ENCODE data around the gene CRB2.

The CRB2 gene

GRCh38 chr9:123410281-123410910, 54.4 kb downstream of the CRB2 start:
- H3K9me3 ChIP-seq = no peaks in the 10 kb centered on the region
- in situ Hi-C loops (cut with MboI; ENCODE audit: low sequenced_read_pairs) = no loop called here
- H3K4me1 ChIP-seq = peaks cover 7% of the 10 kb centered on the region
- H3K27me3 ChIP-seq (ENCODE audit: low read depth) = no peaks in the 10 kb centered on the region
- DNase-seq (ENCODE audit: low spot score in 2 of 2) = no peak
- no peaks in the 10 kb centered on the region for H3K36me3 ChIP-seq (replicated peaks)
- no peak overlapping the region for H3K4me3 ChIP-seq

DNA sequence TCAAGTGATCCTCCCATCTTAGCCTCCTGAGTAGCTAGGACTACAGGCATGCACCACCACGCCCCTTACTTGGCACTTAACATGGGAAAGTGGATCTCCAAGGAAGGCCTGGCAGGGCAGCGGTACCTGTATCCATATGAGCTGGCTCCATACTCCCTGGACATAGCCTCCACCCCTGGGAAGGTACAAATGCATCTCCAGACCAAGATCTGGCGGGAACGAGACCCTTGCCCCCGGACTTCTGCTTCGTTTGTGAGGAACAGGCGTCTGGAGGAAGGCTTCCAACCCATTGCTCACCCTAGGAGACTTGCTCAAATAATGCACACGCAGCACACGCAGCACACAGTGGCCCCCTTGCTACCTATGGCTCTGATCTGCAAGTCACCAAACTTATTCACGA, 55.2 kb downstream of the CRB2 start:
- Histone ChIP-seq H3K9me3 (no peaks in the 10 kb centered on the region), H3K4me3 (no peak overlapping the region), H3K36me3 (replicated peaks) (no peaks in the 10 kb centered on the region), H3K4me1 (peaks cover 6% of the 10 kb centered on the region), H3K27me3 (ENCODE audit: low read depth) (no peaks in the 10 kb centered on the region)
- in situ Hi-C loops (cut with MboI; ENCODE audit: low sequenced_read_pairs) = no loop called here
- no peak for DNase-seq (ENCODE audit: low spot score in 2 of 2)

DNA sequence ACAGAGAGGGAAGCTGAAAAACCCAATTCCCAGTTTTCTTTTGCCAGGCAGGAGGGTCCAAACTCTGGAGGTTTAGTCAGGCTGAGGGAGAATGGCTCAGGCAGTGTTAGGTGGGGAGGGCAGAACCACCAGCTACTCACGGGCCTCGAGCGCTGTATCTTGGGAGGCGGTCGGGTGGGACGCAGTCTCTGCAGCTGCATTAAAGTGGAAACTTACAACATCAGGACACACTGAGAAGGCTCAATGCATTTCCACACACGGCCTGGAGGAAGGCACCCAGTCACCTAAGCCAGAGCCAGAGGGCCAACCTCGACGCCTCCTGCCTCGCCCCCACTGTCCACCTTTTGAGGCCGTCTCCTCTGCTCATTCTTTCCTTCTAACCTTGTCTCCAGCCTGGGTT, 55.6 kb downstream of the CRB2 start:
- in situ Hi-C loops (cut with MboI; ENCODE audit: low sequenced_read_pairs) = no loop called here
- Histone ChIP-seq H3K4me1 (peaks cover 2% of the 10 kb centered on the region), H3K4me3 (no peak overlapping the region), H3K36me3 (replicated peaks) (no peaks in the 10 kb centered on the region), H3K27me3 (ENCODE audit: low read depth) (no peaks in the 10 kb centered on the region), H3K9me3 (no peaks in the 10 kb centered on the region)
- no peak for DNase-seq (ENCODE audit: low spot score in 2 of 2)

DNA sequence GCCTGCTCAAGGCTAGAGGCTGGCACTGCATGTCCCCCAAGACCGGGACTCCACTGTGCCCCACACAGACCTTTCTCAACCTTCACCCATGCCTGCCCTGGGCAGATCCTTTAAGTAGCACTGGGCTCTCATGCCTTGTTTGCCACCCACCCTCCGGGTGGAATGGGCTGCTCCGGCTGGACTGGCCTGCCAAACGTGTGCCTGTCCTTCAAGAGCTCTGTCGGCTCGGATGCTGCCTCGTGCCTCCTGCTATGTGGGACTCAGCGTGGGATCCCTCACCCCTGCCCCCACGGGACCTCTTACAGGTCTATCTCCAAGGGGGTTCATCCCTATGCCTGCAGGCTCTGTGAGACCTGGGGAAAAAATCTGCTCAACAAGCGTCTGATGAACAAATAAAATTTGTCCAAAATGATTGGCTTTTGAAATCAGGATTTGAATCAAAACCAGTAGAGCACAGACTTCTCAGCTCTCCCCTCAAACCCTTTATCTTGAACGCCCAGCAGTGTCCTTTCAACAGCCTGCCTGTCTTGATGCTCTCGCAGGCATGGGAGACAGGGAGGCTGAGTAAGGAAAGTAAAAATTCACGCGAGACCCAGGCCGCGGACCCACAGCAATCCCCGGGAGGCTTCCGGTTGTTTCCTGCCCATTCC, 56.3 kb downstream of the CRB2 start:
- DNase-seq (ENCODE audit: low spot score in 2 of 2) = no peak
- in situ Hi-C loops (cut with MboI; ENCODE audit: low sequenced_read_pairs) = no loop called here
- H3K4me3 ChIP-seq = no peak overlapping the region
- no peaks in the 10 kb centered on the region for H3K36me3 ChIP-seq (replicated peaks)
- H3K9me3 ChIP-seq = no peaks in the 10 kb centered on the region
- no peaks in the 10 kb centered on the region for H3K27me3 ChIP-seq (ENCODE audit: low read depth)
- H3K4me1 ChIP-seq = no peaks in the 10 kb centered on the region; the same call in 1 of the 2 replicates

DNA sequence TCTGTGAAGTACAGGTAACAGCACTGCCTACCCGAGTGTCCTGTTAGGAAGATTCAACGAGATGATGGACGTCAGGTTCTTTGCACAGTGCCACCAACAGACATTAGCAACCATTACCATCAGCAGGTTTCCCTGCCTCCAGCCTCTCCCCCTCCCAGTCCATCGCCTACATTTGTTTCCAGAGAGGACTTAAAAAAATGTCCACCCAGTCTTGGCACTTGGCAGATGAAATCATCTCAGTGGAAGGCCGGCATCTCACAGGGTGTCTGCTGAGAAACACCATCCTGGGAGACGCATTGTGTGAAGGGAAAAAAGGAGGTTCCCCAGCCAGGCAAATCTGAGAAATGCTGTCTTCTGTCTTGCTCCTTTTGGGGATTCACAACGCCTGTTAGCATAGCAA, 58.2 kb downstream of the CRB2 start:
- Histone ChIP-seq H3K9me3 (no peaks in the 10 kb centered on the region), H3K36me3 (replicated peaks) (no peaks in the 10 kb centered on the region), H3K4me1 (no peaks in the 10 kb centered on the region), H3K4me3 (no peak overlapping the region), H3K27me3 (ENCODE audit: low read depth) (no peaks in the 10 kb centered on the region)
- in situ Hi-C loops (cut with MboI; ENCODE audit: low sequenced_read_pairs) = no loop called here
- no peak for DNase-seq (ENCODE audit: low spot score in 2 of 2)

GRCh38 chr9:123414936-123415930, 59.2 kb downstream of the CRB2 start:
- in situ Hi-C loops (cut with MboI; ENCODE audit: low sequenced_read_pairs) = no loop called here
- no peak for DNase-seq (ENCODE audit: low spot score in 2 of 2)
- Histone ChIP-seq H3K27me3 (ENCODE audit: low read depth) (no peaks in the 10 kb centered on the region), H3K9me3 (no peaks in the 10 kb centered on the region), H3K4me1 (no peaks in the 10 kb centered on the region), H3K36me3 (replicated peaks) (no peaks in the 10 kb centered on the region), H3K4me3 (no peak overlapping the region)

DNA sequence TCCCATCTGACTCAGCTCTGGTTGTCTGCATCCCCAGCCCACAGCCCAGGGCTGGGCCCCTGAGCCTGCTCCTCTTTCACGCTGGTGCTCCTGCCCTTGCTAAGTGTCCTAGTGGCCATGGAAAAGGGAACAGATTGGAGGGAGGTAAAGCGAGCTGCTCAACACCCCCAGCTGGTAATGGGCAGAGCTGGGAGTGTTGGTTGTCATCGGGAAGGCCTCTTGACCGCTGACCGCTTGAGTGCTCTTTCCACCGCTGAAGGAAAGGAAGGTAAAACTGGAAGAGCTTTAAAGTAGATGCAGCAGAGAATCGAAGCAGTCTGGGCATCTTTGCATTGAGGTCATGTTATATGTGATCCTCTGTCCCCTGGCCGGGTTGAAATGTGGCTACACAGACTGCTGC, 60.2 kb downstream of the CRB2 start:
- in situ Hi-C loops (cut with MboI; ENCODE audit: low sequenced_read_pairs) = no loop called here
- H3K4me1 ChIP-seq = no peaks in the 10 kb centered on the region
- no peaks in the 10 kb centered on the region for H3K9me3 ChIP-seq
- no peaks in the 10 kb centered on the region for H3K27me3 ChIP-seq (ENCODE audit: low read depth)
- DNase-seq (ENCODE audit: low spot score in 2 of 2) = no peak
- H3K4me3 ChIP-seq = no peak overlapping the region
- H3K36me3 ChIP-seq (replicated peaks) = no peaks in the 10 kb centered on the region

GRCh38 chr9:123417289-123418051, 61.5 kb downstream of the CRB2 start:
- Histone ChIP-seq H3K4me3 (no peak overlapping the region), H3K36me3 (replicated peaks) (no peaks in the 10 kb centered on the region), H3K27me3 (ENCODE audit: low read depth) (no peaks in the 10 kb centered on the region), H3K4me1 (no peaks in the 10 kb centered on the region), H3K9me3 (no peaks in the 10 kb centered on the region)
- no peak for DNase-seq (ENCODE audit: low spot score in 2 of 2)
- in situ Hi-C loops (cut with MboI; ENCODE audit: low sequenced_read_pairs) = no loop called here

DNA sequence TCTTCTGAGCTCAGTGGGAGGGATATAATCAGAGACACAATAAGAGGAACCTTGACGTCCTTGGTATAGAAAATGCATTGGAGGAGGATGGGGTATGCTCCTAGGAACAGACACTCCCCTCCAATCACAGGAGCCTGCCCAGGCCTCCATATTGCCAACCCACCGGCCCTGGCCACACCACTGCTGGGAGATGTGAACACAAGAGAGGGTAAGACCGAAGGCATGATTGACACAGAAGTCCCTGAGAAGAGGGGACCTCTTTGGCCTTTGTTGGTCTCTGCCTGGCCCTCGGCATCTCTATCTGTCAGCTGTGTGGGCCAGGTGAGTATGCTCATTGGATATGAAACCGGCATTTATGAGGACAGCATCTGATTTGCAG, 62.0 kb downstream of the CRB2 start:
- Histone ChIP-seq H3K4me3 (no peak overlapping the region), H3K27me3 (ENCODE audit: low read depth) (no peaks in the 10 kb centered on the region), H3K36me3 (replicated peaks) (no peaks in the 10 kb centered on the region), H3K4me1 (no peaks in the 10 kb centered on the region), H3K9me3 (no peaks in the 10 kb centered on the region)
- DNase-seq (ENCODE audit: low spot score in 2 of 2) = no peak
- in situ Hi-C loops (cut with MboI; ENCODE audit: low sequenced_read_pairs) = no loop called here

DNA sequence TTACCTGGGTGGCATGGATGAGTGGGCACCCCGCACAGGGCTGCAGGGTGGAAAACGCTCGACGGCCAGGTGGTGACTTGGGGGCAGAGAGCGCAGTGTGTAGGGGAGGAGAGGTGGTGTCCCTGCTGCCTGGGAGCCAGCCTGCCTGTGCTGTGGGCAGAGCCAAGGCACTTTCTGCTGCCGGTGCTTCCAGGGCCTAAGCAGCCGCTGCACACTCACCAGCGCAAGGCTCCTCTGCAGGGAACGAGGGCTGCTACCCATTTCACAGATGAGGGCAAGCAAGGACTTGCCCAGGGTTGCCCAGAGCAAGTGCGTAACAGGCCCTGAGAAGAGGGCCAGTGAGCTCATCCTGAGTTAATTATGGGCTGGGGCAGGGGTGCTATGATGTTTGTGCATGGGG, 62.5 kb downstream of the CRB2 start:
- Histone ChIP-seq H3K4me3 (no peak overlapping the region), H3K27me3 (ENCODE audit: low read depth) (no peaks in the 10 kb centered on the region), H3K9me3 (no peaks in the 10 kb centered on the region), H3K36me3 (replicated peaks) (no peaks in the 10 kb centered on the region), H3K4me1 (no peaks in the 10 kb centered on the region)
- in situ Hi-C loops (cut with MboI; ENCODE audit: low sequenced_read_pairs) = no loop called here
- no peak for DNase-seq (ENCODE audit: low spot score in 2 of 2)

DNA sequence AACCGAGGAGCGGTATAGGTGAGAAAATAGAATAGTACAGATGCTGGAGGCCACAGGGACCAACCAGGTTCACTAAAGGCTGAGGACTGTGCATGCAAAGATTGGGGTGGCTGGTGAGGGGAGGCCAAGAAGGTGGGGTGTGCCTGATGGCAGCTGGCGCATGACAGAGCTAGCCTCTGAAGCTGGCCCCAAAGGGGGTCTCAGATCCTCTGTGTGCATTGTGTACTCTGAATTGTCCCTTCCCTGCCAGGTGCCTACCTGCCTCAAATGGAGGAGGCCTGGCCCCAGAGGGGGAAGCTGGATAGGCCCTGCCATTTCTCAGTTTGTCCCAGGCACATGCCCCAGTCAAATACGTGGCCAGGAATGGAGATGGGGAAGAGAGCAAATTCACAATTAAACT, 63.1 kb downstream of the CRB2 start:
- no peak overlapping the region for H3K4me3 ChIP-seq
- DNase-seq (ENCODE audit: low spot score in 2 of 2) = no peak
- H3K9me3 ChIP-seq = no peaks in the 10 kb centered on the region
- no peaks in the 10 kb centered on the region for H3K4me1 ChIP-seq
- no peaks in the 10 kb centered on the region for H3K27me3 ChIP-seq (ENCODE audit: low read depth)
- in situ Hi-C loops (cut with MboI; ENCODE audit: low sequenced_read_pairs) = no loop called here
- no peaks in the 10 kb centered on the region for H3K36me3 ChIP-seq (replicated peaks)

- in situ Hi-C loops (cut with MboI; ENCODE audit: low sequenced_read_pairs) = no loop called here
- no peaks in the 10 kb centered on the region for H3K9me3 ChIP-seq
- no peaks in the 10 kb centered on the region for H3K36me3 ChIP-seq (replicated peaks)
- no peak overlapping the region for H3K4me3 ChIP-seq
- no peak for DNase-seq (ENCODE audit: low spot score in 2 of 2)
- H3K27me3 ChIP-seq (ENCODE audit: low read depth) = no peaks in the 10 kb centered on the region
- H3K4me1 ChIP-seq = no peaks in the 10 kb centered on the region
Measured at GRCh38 chr9:123419721-123420591, 64.0 kb downstream of the CRB2 start.

DNA sequence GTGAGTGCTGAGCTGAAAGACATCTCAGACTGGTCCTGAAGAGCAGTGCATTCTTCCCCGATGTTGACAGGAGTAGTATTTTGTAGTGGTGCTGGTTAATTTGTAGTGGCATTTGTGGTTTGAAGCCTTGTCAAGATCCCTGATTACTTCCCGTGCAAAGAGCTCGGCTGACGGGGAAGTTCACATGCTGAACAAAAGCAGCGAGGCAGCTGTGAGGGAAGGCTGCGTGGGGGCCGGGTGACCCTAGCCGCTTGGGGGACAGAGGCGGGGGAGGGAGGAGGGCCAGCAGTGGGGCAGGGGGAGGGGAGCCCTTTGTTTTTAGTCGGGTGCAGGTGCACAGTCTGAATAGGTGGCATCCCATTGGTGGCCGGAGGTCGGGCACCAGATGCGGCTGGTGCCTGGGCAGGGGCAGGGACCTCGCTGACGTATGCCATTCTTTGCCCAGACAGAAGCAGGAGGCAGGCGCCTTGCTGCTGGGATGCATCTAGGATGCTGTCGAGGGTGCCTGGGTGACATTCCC, 64.7 kb downstream of the CRB2 start:
- no peaks in the 10 kb centered on the region for H3K36me3 ChIP-seq (replicated peaks)
- in situ Hi-C loops (cut with MboI; ENCODE audit: low sequenced_read_pairs) = no loop called here
- no peak for DNase-seq (ENCODE audit: low spot score in 2 of 2)
- H3K27me3 ChIP-seq (ENCODE audit: low read depth) = no peaks in the 10 kb centered on the region
- H3K4me3 ChIP-seq = no peak overlapping the region
- H3K4me1 ChIP-seq = no peaks in the 10 kb centered on the region
- no peaks in the 10 kb centered on the region for H3K9me3 ChIP-seq

Measured in HAP-1 (cell line).